RWPE2 (cell line): ENCODE data around the gene USP32.

Experiments
- ATAC-seq: fragments of 200-7000 bp; cut with Tn5 transposase; 3 replicates; pipeline ENCODE4 v1.9.1; 2021; ENCODE audit warnings: low read depth
- DNase-seq: peaks from one replicate; pipeline ENCODE4 v3.0.0-alpha.2; 2020; ENCODE audit warnings: low spot score
- H3K27ac ChIP-seq: fragments of 450-650 bp; 2 replicates; pipeline ENCODE4 v1.5.1; 2017; ENCODE audit warnings: mild to moderate bottlenecking; ENCODE audit not compliant: poor library complexity, severe bottlenecking
- H3K27me3 ChIP-seq: fragments of 250-450 bp; sonication (Bioruptor Pico); 2 replicates; pipeline ENCODE4 v1.5.1; 2021; ENCODE audit warnings: mild to moderate bottlenecking, moderate library complexity; ENCODE audit not compliant: insufficient read depth, poor library complexity, severe bottlenecking
- H3K36me3 ChIP-seq: fragments of 250-450 bp; sonication (Bioruptor Pico); 2 replicates; pipeline ENCODE4 v1.5.1; 2020; ENCODE audit warnings: low read depth, mild to moderate bottlenecking, moderate library complexity
- H3K4me1 ChIP-seq: fragments of 250-450 bp; sonication (Bioruptor Pico); 2 replicates; pipeline ENCODE4 v1.5.1; 2021; ENCODE audit warnings: mild to moderate bottlenecking, moderate library complexity; ENCODE audit not compliant: insufficient read depth, poor library complexity, severe bottlenecking
- H3K4me3 ChIP-seq: fragments of 250-450 bp; sonication (Bioruptor Pico); 2 replicates; pipeline ENCODE4 v1.5.1; 2021; ENCODE audit warnings: mild to moderate bottlenecking, moderate library complexity; ENCODE audit not compliant: severe bottlenecking
- H3K9me3 ChIP-seq: fragments of 250-450 bp; sonication (Bioruptor Pico); 2 replicates; pipeline ENCODE4 v1.5.1; 2021; ENCODE audit warnings: mild to moderate bottlenecking, moderate library complexity; ENCODE audit not compliant: severe bottlenecking
- CTCF ChIP-seq: fragments of 450-650 bp; IDR thresholded peaks from one replicate; pipeline ENCODE4 v1.5.1; 2017; ENCODE audit warnings: mild to moderate bottlenecking, moderate library complexity; ENCODE audit not compliant: poor library complexity, severe bottlenecking

Gene USP32

DNA sequence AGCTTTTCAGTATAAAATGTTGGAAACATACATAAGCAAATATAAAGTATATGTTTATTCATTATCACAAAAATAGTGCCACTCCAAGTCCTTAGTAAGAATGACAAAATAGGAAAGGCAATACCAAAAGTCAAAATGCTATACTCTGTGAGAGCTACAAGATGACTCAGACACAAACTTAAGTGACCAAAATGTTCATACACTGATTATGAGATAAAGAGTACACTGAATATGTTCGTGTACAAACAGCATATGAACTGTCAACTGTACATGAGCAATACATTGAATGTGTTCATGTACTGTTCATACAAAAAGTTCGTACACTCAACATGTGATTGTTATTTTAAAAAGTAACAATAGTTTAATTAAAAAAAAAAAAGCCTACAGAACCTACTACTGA is 138.9 kb downstream of the USP32 start:
- Histone ChIP-seq H3K4me3 (no peak overlapping the region), H3K9me3 (no peaks in the 10 kb centered on the region), H3K27ac (no peak overlapping the region), H3K27me3 (no peaks in the 10 kb centered on the region), H3K4me1 (no peaks in the 10 kb centered on the region), H3K36me3 (peaks cover 73% of the 10 kb centered on the region)
- no peak for DNase-seq
- no peak for TF ChIP-seq CTCF
- no peak for ATAC-seq

- no peak overlapping the region for H3K27ac ChIP-seq
- no peak overlapping the region for H3K4me3 ChIP-seq
- H3K36me3 ChIP-seq: peaks cover 78% of the 10 kb centered on the region
- H3K9me3 ChIP-seq: no peaks in the 10 kb centered on the region
- ATAC-seq (no peak), DNase-seq (no peak)
- no peak for TF ChIP-seq CTCF
- H3K27me3 ChIP-seq: no peaks in the 10 kb centered on the region
- H3K4me1 ChIP-seq: no peaks in the 10 kb centered on the region
Observed at GRCh38 chr17:60252459-60252858, 139.5 kb downstream of the USP32 start.

- Histone ChIP-seq H3K36me3 (peaks cover 63% of the 10 kb centered on the region), H3K4me3 (no peak overlapping the region), H3K9me3 (no peaks in the 10 kb centered on the region), H3K27me3 (no peaks in the 10 kb centered on the region), H3K27ac (no peak overlapping the region), H3K4me1 (no peaks in the 10 kb centered on the region)
- ATAC-seq (no peak), DNase-seq (no peak)
- no peak for TF ChIP-seq CTCF
Observed at GRCh38 chr17:60249290-60249826, 142.6 kb downstream of the USP32 start.

DNA sequence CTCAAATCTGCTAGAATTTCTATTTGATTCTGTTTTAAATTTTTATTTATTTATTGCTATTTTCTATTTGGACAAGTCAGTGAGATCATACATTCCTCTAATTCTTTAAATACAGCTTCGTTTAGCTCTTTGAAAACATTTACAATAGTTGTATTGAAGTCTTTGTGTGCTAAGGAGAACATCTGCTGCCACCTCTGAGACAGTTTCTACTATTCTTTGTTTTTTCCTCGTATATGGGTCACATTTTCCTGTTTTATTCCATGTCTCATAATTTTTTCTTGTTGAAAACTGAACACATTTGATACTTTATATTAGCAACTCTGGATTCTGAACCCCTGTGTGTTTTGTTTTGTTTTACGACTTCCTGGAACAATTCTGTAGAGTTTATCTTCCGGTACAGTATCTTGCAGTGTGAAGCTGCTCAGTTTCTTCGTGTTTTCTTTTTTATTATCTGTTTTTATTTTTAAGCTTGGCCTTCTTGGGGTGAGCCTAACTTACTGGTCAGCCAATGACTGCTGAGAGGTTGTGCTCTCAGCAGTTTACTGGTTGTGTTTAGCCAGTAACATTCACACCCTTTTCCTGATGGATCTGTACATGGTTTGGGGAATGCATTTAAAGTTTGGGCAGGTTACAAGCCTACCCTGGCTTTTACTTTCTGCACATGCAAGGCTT is 143.2 kb downstream of the USP32 start:
- Histone ChIP-seq H3K27ac (no peak overlapping the region), H3K27me3 (no peaks in the 10 kb centered on the region), H3K4me1 (no peaks in the 10 kb centered on the region), H3K36me3 (peaks cover 57% of the 10 kb centered on the region), H3K9me3 (no peaks in the 10 kb centered on the region), H3K4me3 (no peak overlapping the region)
- ATAC-seq: no peak
- DNase-seq: no peak
- no peak for TF ChIP-seq CTCF

GRCh38 chr17:60247836-60248461 is 144.0 kb downstream of the USP32 start:
- H3K27ac ChIP-seq: no peak overlapping the region
- ATAC-seq (no peak), DNase-seq (no peak)
- no peaks in the 10 kb centered on the region for H3K27me3 ChIP-seq
- no peaks in the 10 kb centered on the region for H3K4me1 ChIP-seq
- peaks cover 56% of the 10 kb centered on the region for H3K36me3 ChIP-seq
- no peak overlapping the region for H3K4me3 ChIP-seq
- no peak for TF ChIP-seq CTCF
- no peaks in the 10 kb centered on the region for H3K9me3 ChIP-seq
